ENCODE measurements around the gene POLR2E. TPM values are rescaled to one million over a fixed set of nuclear protein-coding genes. Genes with fewer than 3 reads are reported as not detected.

POLR2E gene
- total and polyA plus RNA-seq, 9 of the 15 experiments (the other 6 are each of a cell fraction or from before 2014, with no cell fraction given) = 3.4 to 413 (median 244) TPM

DNA sequence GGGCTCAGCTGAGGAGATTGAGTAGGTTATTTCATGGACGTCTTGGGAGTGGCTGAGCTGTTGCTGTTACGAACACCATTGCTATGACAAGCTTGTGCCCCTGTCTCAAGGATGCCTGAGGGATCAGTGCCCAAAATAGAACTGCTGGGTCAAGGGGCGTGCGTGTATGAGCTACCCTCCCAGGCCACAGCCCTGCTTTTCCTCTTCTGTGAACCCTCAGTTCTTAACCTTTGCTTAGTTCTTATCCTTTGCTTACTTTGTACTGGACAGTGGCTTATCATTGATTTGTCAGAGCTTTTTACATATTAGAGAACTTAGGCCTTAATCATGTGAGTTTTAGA, 19.2 kb downstream of the POLR2E start:
- 0 out of 2 replicates have a peak, but pooled peaks have one; percentile 4 for TF ChIP-seq ZFX (CRISPR knock-in tag; IDR thresholded peaks at IDR 0.05)
- TF ChIP-seq NR2F6 (CRISPR knock-in tag; IDR thresholded peaks at IDR 0.05) = no peak
- no peaks in the 10 kb centered on the region for H3K36me3 ChIP-seq (ENCODE audit: control insufficient read depth, insufficient read depth, low read length)
- no peaks in the 10 kb centered on the region for H3K9me1 ChIP-seq (ENCODE audit: control insufficient read depth, insufficient read depth, low read length)
- no peaks in the 10 kb centered on the region for H3K79me2 ChIP-seq (ENCODE audit: control insufficient read depth, insufficient read depth, low read length)
- H3K9me3 ChIP-seq (replicated peaks; ENCODE audit: control insufficient read depth, insufficient read depth, low read depth, low read length) = no peaks in the 10 kb centered on the region
- in situ Hi-C loops (cut with MboI) = no loop called here
- H3K4me2 ChIP-seq (ENCODE audit: insufficient read depth, low read length) = peak overlapping the region; percentile 82
- FAIRE-seq (no peak), DNase-seq (ENCODE audit: extremely low read depth in 1 of 4, low spot score in 3 of 4) (no peak), ATAC-seq (no peak)
- BruUV-seq (replicated peaks) = no TSS peak
- intact Hi-C loops (cut with micrococcal nuclease) = no loop called here
- ChIA-PET CTCF (ENCODE audit: low intra/inter-chr PET ratio) (no interaction called here), POLR2A (interaction anchor here (1.2 to 2.1 kb wide), 8 partner anchors 9 to 193 kb away, joined by 3 to 11 read pairs (median 4); partner anchors contain the start of genes ARHGAP45, CIRBP and GPX4)
- peak overlapping the region in 1 of 2 experiments; percentile 50; a peak in 2 of 4 replicates for H3K9ac ChIP-seq (ENCODE audit: insufficient read depth in 1 of 2, low read depth in 2 of 2, low read length in 2 of 2)
- H3K27me3 ChIP-seq (ENCODE audit: control insufficient read depth in 2 of 2, insufficient read depth in 2 of 2, low read length in 2 of 2) = no peaks in the 10 kb centered on the region
- peak overlapping the region; percentile 37 for H2AFZ ChIP-seq (ENCODE audit: low read depth, low read length)
- peaks cover 32 to 74% of the 10 kb centered on the region in 2 experiments for H3K4me1 ChIP-seq (replicated peaks in 1 of 2; ENCODE audit: control insufficient read depth in 2 of 2, insufficient read depth in 2 of 2, low read length in 2 of 2)
- WGBS (ENCODE audit: insufficient coverage, low coverage, missing lambda C conversion rate) = 72% methylated on average over 4 of the region's 4 CpGs
- peak overlapping the region; percentile 78 for H3K27ac ChIP-seq (ENCODE audit: extremely low read depth, low read depth, low read length)
- 0 out of 2 replicates have a peak, but pooled peaks cover 3% of the 10 kb centered on the region for H4K20me1 ChIP-seq (replicated peaks; ENCODE audit: control insufficient read depth, insufficient read depth, low read length)
- H3K4me3 ChIP-seq = no peak overlapping the region

DNA sequence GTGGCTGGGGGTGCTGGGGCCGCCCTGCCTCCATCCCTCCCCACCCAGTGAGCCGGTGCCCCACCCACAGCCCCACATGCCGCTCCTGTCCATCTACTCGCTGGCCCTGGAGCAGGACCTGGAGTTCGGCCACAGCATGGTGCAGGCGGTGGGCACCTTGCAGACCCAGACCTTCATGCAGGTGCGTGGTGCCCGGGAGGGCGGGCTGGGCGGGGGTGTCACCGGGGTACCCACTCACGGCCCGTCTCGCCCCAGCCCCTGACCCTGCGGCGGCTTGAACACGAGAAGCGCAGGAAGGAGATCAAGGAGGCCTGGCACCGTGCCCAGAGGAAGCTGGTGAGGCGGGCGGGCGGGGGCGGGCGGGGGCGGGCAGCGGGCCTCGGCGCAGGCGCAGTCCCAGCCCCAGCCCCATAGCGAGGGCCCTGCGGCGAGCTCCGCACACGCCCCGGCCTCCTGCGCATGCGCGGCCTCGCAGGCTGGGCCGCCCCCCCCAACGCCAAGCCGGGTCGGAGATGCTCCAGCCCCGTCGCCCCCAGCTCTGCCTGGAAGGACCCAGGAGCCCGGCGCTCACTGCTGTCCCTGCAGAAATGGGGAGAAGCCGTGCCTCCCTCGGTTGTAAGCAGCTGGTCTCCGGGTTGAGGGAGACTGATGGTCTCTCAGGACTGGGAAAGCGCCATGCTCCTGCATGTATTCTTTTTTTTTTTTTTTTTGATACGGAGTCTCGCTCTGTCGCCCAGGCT, 20.5 kb downstream of the POLR2E start:
- DNase-seq (ENCODE audit: extremely low read depth in 1 of 4, low spot score in 3 of 4) (peak; percentile 86 to 98 (median 96)), FAIRE-seq (no peak), ATAC-seq (peak; percentile 87)
- H3K9me3 ChIP-seq (replicated peaks; ENCODE audit: control insufficient read depth, insufficient read depth, low read depth, low read length) = no peaks in the 10 kb centered on the region
- POLR2A ChIA-PET = interaction anchor here (0.5 to 2.1 kb wide), 9 partner anchors 10 to 1257 kb away, joined by 3 to 11 read pairs (median 4); partner anchors contain the start of gene GPX4
- H4K20me1 ChIP-seq (replicated peaks; ENCODE audit: control insufficient read depth, insufficient read depth, low read length) = 0 out of 2 replicates have a peak, but pooled peaks cover 3% of the 10 kb centered on the region
- in situ Hi-C loops (cut with MboI) (no loop called here), intact Hi-C loops (cut with micrococcal nuclease) (no loop called here)
- H3K4me1 ChIP-seq (replicated peaks in 1 of 2; ENCODE audit: control insufficient read depth in 2 of 2, insufficient read depth in 2 of 2, low read length in 2 of 2) = peaks cover 32 to 66% of the 10 kb centered on the region in 2 experiments
- BruUV-seq (replicated peaks) = no TSS peak
- CTCF ChIA-PET (ENCODE audit: low intra/inter-chr PET ratio) = interaction anchor here (0.7 kb wide), 1 partner anchor 518 kb away, joined by 3 read pairs; no protein-coding TSS in a partner anchor
- H3K9me1 ChIP-seq (ENCODE audit: control insufficient read depth, insufficient read depth, low read length) = no peaks in the 10 kb centered on the region
- H2AFZ ChIP-seq (ENCODE audit: low read depth, low read length) = peak overlapping the region; percentile 94
- peak overlapping the region; percentile 50 to 90; a peak in 3 of 4 replicates for H3K9ac ChIP-seq (ENCODE audit: insufficient read depth in 1 of 2, low read depth in 2 of 2, low read length in 2 of 2)
- H3K27me3 ChIP-seq (ENCODE audit: control insufficient read depth in 2 of 2, insufficient read depth in 2 of 2, low read length in 2 of 2) = no peaks in the 10 kb centered on the region
- WGBS (ENCODE audit: insufficient coverage, low coverage, missing lambda C conversion rate) = 1% methylated on average over 15 of the region's 54 CpGs
- H3K4me3 ChIP-seq = peak overlapping the region; percentile 47
- H3K79me2 ChIP-seq (ENCODE audit: control insufficient read depth, insufficient read depth, low read length) = no peaks in the 10 kb centered on the region
- no peaks in the 10 kb centered on the region for H3K36me3 ChIP-seq (ENCODE audit: control insufficient read depth, insufficient read depth, low read length)
- peak overlapping the region; percentile 78; the same call in 2 of the 3 replicates for H3K27ac ChIP-seq (ENCODE audit: extremely low read depth, low read depth, low read length)
- H3K4me2 ChIP-seq (ENCODE audit: insufficient read depth, low read length) = peak overlapping the region; percentile 82
- TF ChIP-seq MLLT1 (IDR thresholded peaks at IDR 0.05) (no peak), ZNF583 (CRISPR knock-in tag; IDR thresholded peaks at IDR 0.05) (no peak), ZNF436 (CRISPR knock-in tag; IDR thresholded peaks at IDR 0.05) (no peak), ZNF431 (CRISPR knock-in tag; IDR thresholded peaks at IDR 0.05) (no peak), MAZ (CRISPR knock-in tag; conservative IDR thresholded peaks at IDR 0.05 in 1 of 2, IDR thresholded peaks at IDR 0.05 in 1 of 2) (peak; percentile 26 to 53; a peak in 3 of 4 replicates), MTA3 (IDR thresholded peaks at IDR 0.05; ENCODE audit: borderline replicate concordance) (no peak), MTA2 (IDR thresholded peaks at IDR 0.05; ENCODE audit: low read depth) (no peak), RFX1 (IDR thresholded peaks at IDR 0.05) (no peak), ARHGAP35 (IDR thresholded peaks at IDR 0.05; ENCODE audit: partially characterized antibody) (no peak)
- TF ChIP-seq, protein P1, sequence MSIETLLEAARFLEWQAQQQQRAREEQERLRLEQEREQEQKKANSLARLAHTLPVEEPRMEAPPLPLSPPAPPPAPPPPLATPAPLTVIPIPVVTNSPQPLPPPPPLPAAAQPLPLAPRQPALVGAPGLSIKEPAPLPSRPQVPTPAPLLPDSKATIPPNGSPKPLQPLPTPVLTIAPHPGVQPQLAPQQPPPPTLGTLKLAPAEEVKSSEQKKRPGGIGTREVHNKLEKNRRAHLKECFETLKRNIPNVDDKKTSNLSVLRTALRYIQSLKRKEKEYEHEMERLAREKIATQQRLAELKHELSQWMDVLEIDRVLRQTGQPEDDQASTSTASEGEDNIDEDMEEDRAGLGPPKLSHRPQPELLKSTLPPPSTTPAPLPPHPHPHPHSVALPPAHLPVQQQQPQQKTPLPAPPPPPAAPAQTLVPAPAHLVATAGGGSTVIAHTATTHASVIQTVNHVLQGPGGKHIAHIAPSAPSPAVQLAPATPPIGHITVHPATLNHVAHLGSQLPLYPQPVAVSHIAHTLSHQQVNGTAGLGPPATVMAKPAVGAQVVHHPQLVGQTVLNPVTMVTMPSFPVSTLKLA (conservative IDR thresholded peaks at IDR 0.05) = 0 out of 4 replicates have a peak, but pooled peaks of 1 of the 2 experiments have one; percentile 36

All from K562 (cell line).